NCI-H2171 (cell line): ENCODE data around the gene DDA1.
"Not testable (repeated sequence)": the region's sequence is repeated elsewhere in the genome, so short reads cannot be mapped to it uniquely, and the experiment has no call there.

Experiments
- DNase-seq: peaks from one replicate; lab custom pipeline; 2025; lab: John Stamatoyannopoulos, UW

DDA1 gene

GRCh38 chr19:17286752-17287151 lies 22.6 kb upstream of the DDA1 start:
- DNase-seq = no peak

DNA sequence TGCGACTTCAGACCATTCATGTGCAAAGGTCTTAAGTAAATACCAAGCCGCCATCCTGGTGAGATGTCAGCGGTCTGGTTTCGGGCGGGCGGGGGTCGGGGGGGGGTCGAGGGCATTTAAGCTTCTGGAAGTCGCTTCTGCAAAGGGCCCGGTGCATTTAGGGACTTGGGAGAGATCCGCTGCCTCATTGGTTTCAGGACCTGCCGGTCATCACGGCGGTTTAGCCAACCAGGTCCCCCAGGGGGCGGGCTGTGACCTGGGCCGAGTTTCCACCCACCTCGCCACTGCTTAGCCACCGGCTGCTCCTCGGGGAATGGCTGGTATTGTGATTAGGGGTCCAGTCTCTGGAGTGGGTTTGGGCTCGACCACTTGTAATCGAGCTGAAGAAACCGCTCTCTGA lies 19.9 kb upstream of the DDA1 start:
- no peak for DNase-seq

DNA sequence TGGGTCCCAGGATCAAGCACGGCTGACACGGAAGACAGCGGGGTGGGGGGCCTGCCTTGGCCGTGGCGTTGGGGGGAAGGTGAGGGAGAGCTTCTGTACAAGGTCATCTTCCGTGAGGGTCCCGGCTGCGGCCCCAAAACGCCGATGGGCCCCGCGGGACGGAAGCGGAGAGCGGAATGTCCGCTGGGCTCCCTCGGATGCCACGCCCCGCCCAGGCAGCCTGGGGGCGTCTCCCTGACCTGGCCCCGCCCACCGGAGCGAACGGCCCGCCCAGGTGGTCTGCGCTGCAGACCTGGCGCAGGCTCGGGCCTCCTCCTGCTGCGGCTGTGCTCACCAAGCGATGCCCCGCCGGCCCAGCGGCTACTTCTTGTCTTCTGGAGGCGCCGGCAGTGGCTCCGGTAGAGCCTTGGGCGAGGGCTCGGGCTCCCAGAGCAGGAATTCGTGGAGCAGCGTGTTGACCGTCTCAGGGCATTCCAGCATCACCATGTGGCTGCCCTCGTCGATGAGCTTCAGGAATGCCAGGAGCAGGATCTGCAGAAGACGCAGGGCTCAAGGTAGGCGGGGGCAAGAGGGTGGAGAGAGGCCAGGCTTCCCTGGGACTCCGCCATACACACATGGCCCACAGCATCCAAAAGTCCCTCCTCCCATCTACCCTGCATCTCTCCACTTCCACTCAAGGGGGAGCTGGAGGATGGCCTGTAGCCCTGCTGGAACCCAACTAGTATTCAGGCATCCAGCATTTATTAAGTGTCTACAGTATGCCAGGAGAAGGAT lies 16.9 kb upstream of the DDA1 start:
- no peak for DNase-seq

DNA sequence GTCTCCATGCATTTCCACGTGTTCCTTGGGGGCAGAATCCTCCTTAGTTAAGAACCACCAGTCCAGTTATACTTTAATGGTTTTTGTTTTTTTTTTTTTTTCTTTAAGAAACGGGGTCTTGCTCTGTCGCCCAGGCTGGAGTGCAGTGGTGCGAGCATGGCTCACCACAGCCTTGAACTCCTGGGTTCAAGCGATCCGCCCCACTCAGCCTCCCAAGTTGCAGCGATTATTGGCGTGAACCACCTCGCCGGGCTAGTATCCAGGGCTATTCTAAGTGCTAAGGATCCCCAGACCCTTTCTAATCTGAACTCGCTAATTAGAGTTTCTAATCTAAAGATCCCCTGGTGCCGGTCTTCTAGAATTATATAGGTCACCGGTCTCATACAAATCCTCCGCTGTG lies 15.8 kb upstream of the DDA1 start:
- DNase-seq = no peak

GRCh38 chr19:17294051-17294891 lies 15.1 kb upstream of the DDA1 start:
- DNase-seq = no peak

GRCh38 chr19:17295551-17295950 lies 13.8 kb upstream of the DDA1 start:
- not testable (repeated sequence) for DNase-seq

DNA sequence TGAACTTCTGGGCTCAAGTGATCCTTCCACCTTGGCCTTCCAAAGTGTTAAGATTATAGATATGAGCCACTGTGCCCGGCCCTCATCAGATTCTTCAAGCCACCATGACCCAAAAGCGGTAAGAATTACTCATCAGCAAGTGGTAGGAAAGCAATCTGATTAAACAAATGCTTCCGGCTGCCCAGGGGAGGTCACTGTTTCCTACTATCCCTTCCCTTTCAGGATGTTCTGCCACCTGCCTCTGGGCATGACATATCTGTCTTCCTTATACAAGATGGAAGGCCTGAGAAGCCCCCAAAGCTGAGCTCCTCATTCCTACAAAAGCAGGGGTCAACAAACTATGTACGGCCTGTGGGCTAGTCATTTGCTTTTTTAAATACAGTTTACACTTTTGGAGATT lies 13.1 kb upstream of the DDA1 start:
- no peak for DNase-seq

DNA sequence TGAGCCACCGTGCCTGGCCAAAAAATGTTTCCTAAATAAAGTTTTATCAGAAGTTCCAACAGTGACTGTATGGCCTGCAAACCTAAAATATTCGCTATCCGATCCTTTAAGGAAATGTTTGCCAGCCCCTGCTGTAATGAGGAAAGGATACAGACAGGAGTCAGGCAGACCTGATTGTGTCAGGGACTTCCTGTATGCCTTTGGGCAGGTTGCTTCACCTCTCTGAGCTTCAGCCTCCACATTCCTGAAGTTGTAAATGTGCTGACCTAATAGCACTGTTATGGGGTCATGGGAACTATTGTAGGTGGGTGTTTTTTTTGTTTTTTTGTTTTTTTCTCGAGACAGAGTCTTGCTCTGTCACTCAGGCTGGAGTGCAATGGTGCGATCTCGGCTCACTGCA lies 12.4 kb upstream of the DDA1 start:
- no peak for DNase-seq

DNA sequence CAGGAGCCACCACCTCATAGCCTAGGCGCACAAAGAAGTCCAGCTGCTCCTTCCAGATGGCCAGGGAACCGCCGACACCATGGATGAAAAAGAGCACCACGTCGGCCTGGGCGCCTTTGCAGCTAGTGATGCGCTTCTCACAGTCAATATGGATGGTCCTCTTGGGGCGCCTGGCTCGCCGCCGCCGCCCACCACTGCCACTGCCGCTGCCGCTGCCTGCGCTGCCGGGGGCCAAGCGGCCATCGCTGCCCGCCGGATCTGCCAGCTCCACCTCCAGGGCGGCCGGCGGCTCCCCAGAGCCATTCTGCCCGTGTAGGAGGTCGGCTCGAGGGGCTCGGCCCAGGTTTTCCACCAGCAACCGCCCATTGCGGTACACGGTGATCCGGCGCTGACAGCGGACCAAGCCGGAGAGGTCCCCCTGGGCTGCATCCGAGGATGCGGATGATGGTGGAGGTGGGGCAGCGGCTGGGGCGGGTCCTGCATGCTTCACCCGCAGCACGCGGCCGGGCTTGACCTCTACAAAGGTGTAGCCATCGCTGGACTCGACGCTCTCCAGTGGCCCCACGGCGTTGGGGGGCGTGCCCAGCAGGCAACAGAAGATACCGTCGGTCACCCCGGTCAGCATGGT lies 8.3 kb upstream of the DDA1 start:
- no peak for DNase-seq

DNA sequence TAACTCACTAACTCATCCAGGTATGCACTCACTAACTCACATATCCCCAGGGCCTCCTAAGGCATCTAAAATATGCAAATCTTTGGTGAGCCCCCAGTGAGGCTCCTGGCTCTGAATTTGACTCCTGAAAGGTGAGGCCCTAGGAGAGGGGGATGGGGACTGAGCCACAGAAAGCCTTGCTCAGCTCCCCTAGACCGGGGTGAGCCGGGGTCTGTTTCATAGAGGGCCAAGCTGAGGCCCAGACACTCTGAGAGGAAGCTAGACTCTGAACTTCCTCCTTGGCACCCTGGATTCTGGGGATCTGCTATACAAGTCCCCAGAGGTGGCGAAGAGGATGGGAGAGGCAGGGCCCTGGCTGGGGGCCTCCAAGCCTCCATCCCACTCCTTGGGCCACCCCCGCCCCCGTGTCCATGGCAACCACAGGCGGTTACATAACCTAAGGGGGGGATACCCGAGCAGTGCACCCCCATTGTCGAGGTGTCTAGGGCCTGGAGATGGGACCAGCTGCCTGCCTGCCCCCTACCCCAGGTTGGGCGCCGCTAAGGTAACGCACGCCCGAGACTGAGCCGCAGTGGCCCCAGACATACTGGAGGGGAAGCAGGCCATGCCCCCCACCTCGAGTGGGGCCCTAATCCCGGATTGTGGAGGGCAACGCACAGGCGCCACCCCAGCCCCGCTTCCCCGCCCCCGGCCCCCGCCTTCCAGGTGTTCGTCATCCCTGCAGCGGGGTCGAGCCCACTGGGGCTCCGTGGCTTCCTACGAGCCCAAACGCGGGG lies 6.8 kb upstream of the DDA1 start:
- DNase-seq = no peak

- DNase-seq = peak; percentile 86
Observed at GRCh38 chr19:17303167-17303939, 6.0 kb upstream of the DDA1 start, which contains the start of gene ABHD8. TSS of gene ABHD8 (minus strand) at chr19:17303425. CDS start at chr19:17301616, 1,809 bp downstream.

GRCh38 chr19:17303940-17304267 lies 5.5 kb upstream of the DDA1 start:
- no peak for DNase-seq

GRCh38 chr19:17304386-17305215 lies 4.8 kb upstream of the DDA1 start:
- no peak for DNase-seq

DNA sequence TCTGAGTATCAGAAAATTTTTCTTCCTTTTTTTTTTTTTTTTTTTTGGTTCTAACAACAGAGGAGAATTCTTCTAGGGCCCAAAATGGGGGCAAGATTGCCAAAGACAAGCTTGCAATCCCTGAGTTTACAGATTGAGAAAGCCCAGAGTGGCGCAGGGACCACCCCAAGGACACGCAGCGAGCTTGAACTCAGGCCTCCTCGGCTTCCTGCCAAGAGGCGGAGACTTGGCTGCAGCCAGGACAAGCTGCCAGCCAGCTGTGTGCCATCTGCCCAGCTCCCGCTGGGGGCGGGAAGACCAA lies 4.2 kb upstream of the DDA1 start:
- DNase-seq = no peak

DNA sequence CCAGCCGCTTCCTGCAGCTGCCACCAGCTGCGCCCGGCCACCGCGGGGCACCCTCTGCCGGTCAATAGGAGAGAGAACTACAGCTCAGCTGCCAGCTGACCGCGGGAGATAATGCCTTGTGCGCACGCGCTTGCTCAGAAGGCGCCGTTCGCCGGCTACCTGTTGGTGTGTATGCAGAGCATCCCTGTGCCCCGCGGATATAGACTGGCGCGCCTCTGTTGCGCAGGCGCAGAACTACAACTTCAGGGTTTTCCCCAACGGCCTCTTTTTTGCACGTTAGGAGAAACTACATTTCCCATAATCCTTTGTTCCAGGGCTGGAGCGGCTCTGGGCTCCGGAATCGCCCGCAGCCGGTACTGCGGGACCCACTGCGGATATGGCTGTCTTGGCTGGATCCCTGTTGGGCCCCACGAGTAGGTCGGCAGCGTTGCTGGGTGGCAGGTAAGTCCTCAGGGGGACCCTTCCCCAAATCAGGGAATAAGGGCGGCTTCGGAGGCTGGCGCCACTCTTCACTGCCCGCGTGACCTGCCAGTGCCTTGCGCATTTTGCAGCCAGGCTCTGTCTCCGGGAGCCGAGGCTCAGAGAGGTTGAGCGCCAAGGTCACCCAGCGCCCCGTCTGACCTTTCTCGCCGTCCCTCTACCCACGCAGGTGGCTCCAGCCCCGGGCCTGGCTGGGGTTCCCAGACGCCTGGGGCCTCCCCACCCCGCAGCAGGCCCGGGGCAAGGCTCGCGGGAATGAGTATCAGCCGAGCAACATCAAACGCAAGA lies 3.7 kb upstream of the DDA1 start, which contains the start of gene MRPL34:
Gene MRPL34, plus strand, starts transcription at position 356 of the 768 bp plus-strand sequence. Its CDS starts 21 bp downstream, at position 377.
- DNase-seq = peak; percentile 100

DNA sequence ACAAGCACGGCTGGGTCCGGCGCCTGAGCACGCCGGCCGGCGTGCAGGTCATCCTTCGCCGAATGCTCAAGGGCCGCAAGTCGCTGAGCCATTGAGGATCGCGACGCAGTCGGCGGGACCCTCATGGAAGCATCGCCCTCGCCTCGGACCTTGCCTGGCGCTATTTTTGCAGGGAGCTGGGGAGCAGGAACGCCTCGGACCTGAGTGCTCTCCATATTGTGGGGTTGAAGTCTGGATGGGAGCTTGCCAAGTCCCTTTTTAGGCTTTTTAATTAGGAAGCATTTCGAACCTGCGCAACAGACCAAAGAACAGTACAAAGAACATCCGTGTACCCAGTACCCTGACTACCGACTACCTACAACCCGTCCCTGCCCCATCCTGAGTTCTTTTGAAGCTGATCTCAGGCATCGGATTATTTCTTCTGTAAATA lies 3.1 kb upstream of the DDA1 start:
- no peak for DNase-seq

GRCh38 chr19:17307876-17308377 lies 1.4 kb upstream of the DDA1 start:
- no peak for DNase-seq

GRCh38 chr19:17309965-17310461 lies 650 bp downstream of the DDA1 start:
- DNase-seq = no peak

- no peak for DNase-seq
Observed at GRCh38 chr19:17311455-17312188, 2.3 kb downstream of the DDA1 start.
